H1 (cell line): ENCODE results near the gene HBM. TPM values are rescaled to one million over a fixed set of nuclear protein-coding genes. Genes with fewer than 3 reads are reported as not detected.
"Not testable (repeated sequence)": the region's sequence is repeated elsewhere in the genome, so short reads cannot be mapped to it uniquely, and the experiment has no call there.

Source experiments
- CTCF ChIA-PET: fragments of 300-600 bp; sonication (Branson Sonifier 250); formaldehyde crosslinking; loops from one replicate; lab custom pipeline; 2021; ENCODE audit not compliant: partially characterized antibody; lab: Charles Lee
- POLR2A ChIA-PET: fragments of 300-600 bp; sonication (Branson Sonifier 250); formaldehyde crosslinking; loops from one replicate; lab custom pipeline; 2021; ENCODE audit warnings: inconsistent platforms; ENCODE audit not compliant: partially characterized antibody; lab: Charles Lee
- DNase-seq, 2 experiments: peaks; one replicate each; pipeline versions ENCODE4 v3.0.0 to v3.0.0-alpha.2; 2010 to 2022; ENCODE audit warnings: low spot score in 2 of 2, low read depth in 1 of 2, mixed read lengths in 1 of 2
- FAIRE-seq: peaks from 2 replicates; lab custom pipeline; 2011; peaks lifted over from hg19 to GRCh38; lab: Jason Lieb, UNC
- H2AFZ ChIP-seq: 2 replicates; pipeline ENCODE4 v1.8.1; 2012; ENCODE audit warnings: low read length, inconsistent platforms
- H2AK5ac ChIP-seq: 2 replicates; pipeline ENCODE4 v1.6.1; 2013; ENCODE audit warnings: low read depth, low read length
- H2BK120ac ChIP-seq: replicated peaks from 2 replicates; pipeline ENCODE3; 2013; ENCODE audit warnings: low read depth, low read length, inconsistent platforms
- H2BK12ac ChIP-seq: 2 replicates; pipeline ENCODE4 v1.6.1; 2013; ENCODE audit warnings: low read depth, low read length
- H2BK15ac ChIP-seq: 2 replicates; pipeline ENCODE4 v1.6.1; 2013; ENCODE audit warnings: low read length
- H2BK20ac ChIP-seq: 2 replicates; pipeline ENCODE4 v1.6.1; 2013; ENCODE audit warnings: low read length
- H2BK5ac ChIP-seq: 2 replicates; pipeline ENCODE4 v1.6.1; 2013; ENCODE audit warnings: low read depth, low read length
- H3K14ac ChIP-seq: 2 replicates; pipeline ENCODE4 v1.6.1; 2013; ENCODE audit warnings: inconsistent platforms; ENCODE audit not compliant: insufficient read length
- H3K18ac ChIP-seq: 2 replicates; pipeline ENCODE4 v1.6.1; 2013; ENCODE audit warnings: low read length; ENCODE audit errors: extremely low read depth
- H3K23ac ChIP-seq: 2 replicates; pipeline ENCODE4 v1.6.1; 2013; ENCODE audit warnings: inconsistent platforms; ENCODE audit not compliant: insufficient read length
- H3K23me2 ChIP-seq: 2 replicates; pipeline ENCODE4 v1.6.1; 2013; ENCODE audit warnings: low read depth, low read length
- H3K27ac ChIP-seq: 2 replicates; pipeline ENCODE4 v1.6.1; 2011; ENCODE audit warnings: low read depth, low read length, inconsistent platforms
- H3K27me3 ChIP-seq, 4 experiments: replicated peaks in 1 of 4; 1 replicate in 1 of 4; 2 replicates in 3 of 4; pipeline versions ENCODE4 v1.6.1 to v1.8.1; 2011 to 2013; ENCODE audit warnings: low read length in 3 of 4, mild to moderate bottlenecking in 3 of 4, inconsistent platforms in 2 of 4, mixed read lengths in 2 of 4, moderate library complexity in 1 of 4; ENCODE audit not compliant: control insufficient read depth in 3 of 4, insufficient read depth in 3 of 4; ENCODE audit errors: extremely low read depth in 1 of 4
- H3K36me3 ChIP-seq, 4 experiments: 2 replicates each; pipeline versions ENCODE4 v1.6.1 to v1.8.1; 2011 to 2013; ENCODE audit warnings: mild to moderate bottlenecking in 4 of 4, low read length in 3 of 4, moderate library complexity in 2 of 4, control low read depth in 1 of 4, inconsistent platforms in 1 of 4; ENCODE audit not compliant: insufficient read depth in 4 of 4, control insufficient read depth in 2 of 4
- H3K4ac ChIP-seq: replicated peaks from 2 replicates; pipeline ENCODE3; 2013; ENCODE audit warnings: low read length, low read depth, mixed read lengths, inconsistent platforms; ENCODE audit not compliant: insufficient read length
- H3K4me1 ChIP-seq, 4 experiments: replicated peaks in 1 of 4; 1 replicate in 1 of 4; 2 replicates in 3 of 4; pipeline versions ENCODE4 v1.6.1 to v1.8.1; 2011 to 2013; ENCODE audit warnings: low read length in 3 of 4, inconsistent platforms in 2 of 4, mixed read lengths in 1 of 4; ENCODE audit not compliant: insufficient read depth in 4 of 4, control insufficient read depth in 3 of 4
- H3K4me2 ChIP-seq, 2 experiments: 2 replicates each; pipeline versions ENCODE4 v1.6.1 to v1.8.1; 2011 to 2013; ENCODE audit warnings: low read depth in 2 of 2, low read length in 2 of 2, control low read depth in 1 of 2, inconsistent platforms in 1 of 2, mild to moderate bottlenecking in 1 of 2; ENCODE audit not compliant: insufficient read depth in 1 of 2
- H3K4me3 ChIP-seq, 4 experiments: fragments of 200-600, 300-600 bp in 1 of 4; sonication (generic), shearing (Covaris generic), sonication (Bioruptor Twin) in 1 of 4; 2 replicates each; pipeline versions ENCODE4 v1.5.1 to v1.8.1; 2011 to 2016; ENCODE audit warnings: low read length in 4 of 4, low read depth in 3 of 4, control low read depth in 2 of 4, inconsistent platforms in 2 of 4, mild to moderate bottlenecking in 2 of 4, mixed read lengths in 1 of 4, moderate library complexity in 1 of 4; ENCODE audit not compliant: insufficient read depth in 2 of 4; ENCODE audit errors: extremely low read depth in 1 of 4
- H3K56ac ChIP-seq: replicated peaks from 2 replicates; pipeline ENCODE3; 2013; ENCODE audit warnings: low read depth, mild to moderate bottlenecking, mixed read lengths, low read length, inconsistent platforms; ENCODE audit not compliant: insufficient read length
- H3K79me1 ChIP-seq: 2 replicates; pipeline ENCODE4 v1.6.1; 2013; ENCODE audit warnings: low read depth, low read length, control low read depth
- H3K79me2 ChIP-seq, 2 experiments: 2 replicates each; pipeline versions ENCODE4 v1.6.1 to v1.8.1; 2012 to 2013; ENCODE audit warnings: low read length in 2 of 2, mild to moderate bottlenecking in 2 of 2, inconsistent platforms in 1 of 2; ENCODE audit not compliant: insufficient read depth in 2 of 2, control insufficient read depth in 1 of 2
- H3K9ac ChIP-seq, 4 experiments: replicated peaks in 1 of 4; 1 replicate in 1 of 4; 2 replicates in 3 of 4; pipeline versions ENCODE4 v1.6.1 to v1.8.1; 2011 to 2013; ENCODE audit warnings: low read depth in 3 of 4, low read length in 3 of 4, control low read depth in 2 of 4, mild to moderate bottlenecking in 2 of 4, moderate library complexity in 2 of 4, inconsistent platforms in 1 of 4; ENCODE audit errors: extremely low read depth in 1 of 4
- H3K9me3 ChIP-seq, 2 experiments: 2 replicates each; pipeline versions ENCODE4 v1.6.1 to v1.8.1; 2012 to 2013; ENCODE audit warnings: mild to moderate bottlenecking in 2 of 2, moderate library complexity in 2 of 2, control low read depth in 1 of 2, inconsistent platforms in 1 of 2, low read depth in 1 of 2, low read length in 1 of 2, mixed read lengths in 1 of 2; ENCODE audit not compliant: insufficient read depth in 2 of 2
- H4K20me1 ChIP-seq, 2 experiments: replicated peaks in 1 of 2; 2 replicates each; pipeline versions ENCODE3 to v1.8.1; 2011 to 2013; ENCODE audit warnings: inconsistent platforms in 2 of 2, low read length in 2 of 2, mild to moderate bottlenecking in 1 of 2; ENCODE audit not compliant: insufficient read depth in 2 of 2, control insufficient read depth in 1 of 2
- H4K5ac ChIP-seq: 2 replicates; pipeline ENCODE4 v1.6.1; 2013; ENCODE audit warnings: low read length, low read depth, mixed read lengths, inconsistent platforms; ENCODE audit not compliant: insufficient read length
- H4K8ac ChIP-seq: 2 replicates; pipeline ENCODE4 v1.8.0; 2013; ENCODE audit warnings: mild to moderate bottlenecking, moderate library complexity, low read length, inconsistent platforms; ENCODE audit not compliant: insufficient read depth; ENCODE audit errors: extremely low read depth
- H4K91ac ChIP-seq: replicated peaks from 2 replicates; pipeline ENCODE3; 2013; ENCODE audit warnings: low read length, mixed read lengths, inconsistent platforms; ENCODE audit not compliant: insufficient read length
- HDAC2 ChIP-seq, 2 experiments: fragments of 300-600 bp in 1 of 2; sonication (generic) in 1 of 2; IDR thresholded peaks; 2 replicates each; pipeline ENCODE4 v1.6.1; 2011 to 2012; ENCODE audit warnings: low read depth in 2 of 2, low read length in 2 of 2, mild to moderate bottlenecking in 2 of 2, moderate library complexity in 2 of 2, borderline replicate concordance in 1 of 2, inconsistent platforms in 1 of 2
- WGBS, 2 experiments: shearing (Covaris generic) in 1 of 2; methylation state at CpG; one replicate each; pipeline versions ENCODE4 v1.1.6 to v1.1.7; 2013 to 2015; ENCODE audit warnings: low lambda C conversion rate in 2 of 2, mixed read lengths in 2 of 2, inconsistent platforms in 1 of 2, low coverage in 1 of 2, missing lambda C conversion rate in 1 of 2; ENCODE audit not compliant: insufficient replicate concordance in 2 of 2, insufficient coverage in 1 of 2, insufficient read length in 1 of 2; ENCODE audit errors: extremely low coverage in 1 of 2, missing lambda C conversion rate in 1 of 2; 5-methylcytosine and 5-hydroxymethylcytosine counted together
- polyA plus RNA-seq, 7 experiments: library from polyadenylated mRNA; depleted of rRNA in 3 of 7; stranded (reverse) in 5 of 7; unstranded in 2 of 7; fragments of >200 nt in 5 of 7; fragments of 200-250 nt in 2 of 7; gene quantifications; 1 replicate in 5 of 7; 2 replicates in 1 of 7; 4 replicates in 1 of 7; pipeline versions ENCODE4 v1.2.1 to v1.2.3, GENCODE V29; 2011 to 2013; ENCODE audit warnings: missing spikeins in 2 of 7, mixed read lengths in 2 of 7
- total RNA-seq: library from RNA; stranded (reverse); fragmentation: NEBNext Ultra II Directional; extraction: Animal tissue kit (Norgen Biotek cat#: 25700); gene quantifications from 2 replicates; pipeline ENCODE4 v1.2.1, GENCODE V29; 2021

HBM gene
- total and polyA plus RNA-seq, 2 of the 8 experiments (the other 6 are each of a cell fraction or from before 2014, with no cell fraction given): 0.88 TPM; not detected in 1

DNA sequence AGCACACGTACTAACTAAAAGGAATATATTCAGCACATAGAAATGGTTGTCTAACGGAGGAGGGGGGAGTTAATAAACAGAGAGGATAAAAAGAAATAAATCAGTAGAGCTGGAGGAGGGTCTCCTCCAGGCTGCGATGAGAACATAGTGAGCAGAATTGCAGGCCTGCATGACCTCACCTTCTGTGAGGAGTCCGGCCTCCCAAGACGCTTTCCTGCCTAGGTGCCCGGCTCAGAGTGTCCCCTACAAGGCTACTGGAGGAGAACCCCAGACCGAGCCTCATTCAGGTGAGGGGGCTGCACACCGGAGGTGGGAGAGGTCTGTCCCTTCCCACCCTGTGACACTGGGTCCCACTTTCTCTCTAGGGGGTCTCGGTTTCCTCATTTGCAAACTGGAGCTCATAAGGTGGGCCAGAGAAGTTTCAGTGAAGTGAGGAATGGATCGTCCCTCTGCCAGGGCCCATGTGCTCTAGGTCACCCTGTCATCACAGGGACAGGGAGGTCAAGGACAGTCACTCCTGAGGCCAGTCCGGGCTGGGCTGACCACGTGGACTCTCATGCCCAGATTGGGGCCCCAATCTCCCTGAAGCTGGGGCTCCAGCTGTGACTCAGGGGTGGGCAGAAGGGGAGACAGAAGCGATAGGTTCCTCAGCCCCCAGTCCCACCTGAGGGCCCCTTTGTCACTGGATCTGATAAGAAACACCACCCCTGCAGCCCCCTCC is 3.3 kb upstream of the HBM start (continued):
- TF ChIP-seq HDAC2 (IDR thresholded peaks at IDR 0.05; ENCODE audit: borderline replicate concordance in 1 of 2, low read depth in 2 of 2, low read length in 2 of 2): no peak

DNA sequence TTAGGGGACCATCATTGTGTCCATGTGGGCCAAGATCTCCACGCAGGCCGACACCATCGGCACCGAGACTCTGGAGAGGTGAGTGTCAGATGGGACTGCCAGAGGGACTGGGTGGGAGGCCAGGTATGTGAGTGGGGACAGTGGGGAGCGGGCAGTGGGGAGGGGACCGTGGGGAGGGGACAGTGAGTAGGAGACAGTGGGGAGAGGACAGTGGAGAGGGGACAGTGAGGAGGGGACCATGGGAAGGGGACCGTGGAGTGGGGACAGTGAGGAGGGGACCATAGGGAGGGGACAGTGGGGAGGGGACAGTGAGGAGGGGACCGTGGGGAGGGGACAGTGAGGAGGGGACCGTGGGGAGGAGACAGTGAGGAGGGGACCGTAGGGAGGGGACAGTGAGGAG is 2.6 kb upstream of the HBM start:
- not testable (repeated sequence) for H2BK20ac ChIP-seq, H2BK120ac ChIP-seq, H3K18ac ChIP-seq, H3K9ac ChIP-seq, H3K79me1 ChIP-seq, H4K91ac ChIP-seq, H3K27ac ChIP-seq, H4K8ac ChIP-seq, H4K5ac ChIP-seq, H3K23ac ChIP-seq, H3K4me2 ChIP-seq, H2AFZ ChIP-seq, H3K14ac ChIP-seq, DNase-seq, H3K56ac ChIP-seq, H3K23me2 ChIP-seq, H2BK5ac ChIP-seq, H3K79me2 ChIP-seq, H3K36me3 ChIP-seq, H2BK12ac ChIP-seq, H2BK15ac ChIP-seq, H3K9me3 ChIP-seq, H3K4ac ChIP-seq, FAIRE-seq, H2AK5ac ChIP-seq, H4K20me1 ChIP-seq, H3K4me3 ChIP-seq
- 81% methylated on average over 4 of the region's 10 CpGs; no CpG with 5 or more reads in 1 of the 2 experiments for WGBS, 2 experiments
- Histone ChIP-seq H3K27me3 (peaks cover 29 to 41% (median 40%) of the 10 kb centered on the region in 4 experiments), H3K4me1 (peaks cover 0 to 18% (median 13%) of the 10 kb centered on the region in 4 experiments; a peak in 6 of 7 replicates)
- CTCF ChIA-PET: interaction anchor here (1.3 to 2.4 kb wide), 3 partner anchors 17 to 67 kb away, joined by 3 to 9 read pairs (median 6); partner anchors contain the start of gene HBQ1
- POLR2A ChIA-PET: interaction anchor here (1.0 kb wide), 1 partner anchor 30 kb away, joined by 3 read pairs; no protein-coding TSS in a partner anchor
